Measurements from ENCODE around the gene NPB.

Gene NPB

GRCh38 chr17:81941484-81942166 lies 39.6 kb downstream of the NPB start:
- DNase-seq: no peak

GRCh38 chr17:81942167-81942553 lies 40.1 kb downstream of the NPB start:
- no peak for DNase-seq

GRCh38 chr17:81944858-81945257 lies 42.8 kb downstream of the NPB start:
- DNase-seq: no peak

GRCh38 chr17:81947189-81947588 lies 45.2 kb downstream of the NPB start, which contains the start of gene MYADML2:
TSS of gene MYADML2 (minus strand) at chr17:81947233. CDS start at chr17:81941741, 5,492 bp downstream.
- DNase-seq: no peak

GRCh38 chr17:81948635-81949378 lies 46.8 kb downstream of the NPB start:
- no peak for DNase-seq

- no peak for DNase-seq
These were observed 48.5 kb downstream of the NPB start for GRCh38 chr17:81950501-81950900.

GRCh38 chr17:81951785-81952684 lies 50.0 kb downstream of the NPB start:
- DNase-seq: no peak
